Upper lobe of left lung (tissue), 4 donors: Measurements from ENCODE around the gene SASH3.

Source experiments
- CTCF ChIP-seq, 6 experiments: fragments of 450-650 bp in 4 of 6; fragments of 200-600 bp in 2 of 6; sonication (generic) in 2 of 6; IDR thresholded peaks; one replicate each; pipeline ENCODE4 v1.5.1; 2016 to 2019; ENCODE audit warnings: antibody characterized with exemption in 6 of 6
- EP300 ChIP-seq, 4 donors: sonication (generic); formaldehyde crosslinking; IDR thresholded peaks; one replicate each; pipeline ENCODE4 v1.5.1; 2017; ENCODE audit warnings: antibody characterized with exemption in 4 of 4, control low read depth in 2 of 4

- TF ChIP-seq CTCF (IDR thresholded peaks at IDR 0.05) (no peak), EP300 (IDR thresholded peaks at IDR 0.05) (no peak)
These were observed 17.6 kb downstream of the SASH3 start for GRCh38 chrX:129797251-129797906.
